ENCODE data around the gene SNAP47. TPM values are rescaled to one million over a fixed set of nuclear protein-coding genes. Genes with fewer than 3 reads are reported as not detected.

The SNAP47 gene
- total RNA-seq, 1 donor from 2014 or later, result 59.0 TPM

DNA sequence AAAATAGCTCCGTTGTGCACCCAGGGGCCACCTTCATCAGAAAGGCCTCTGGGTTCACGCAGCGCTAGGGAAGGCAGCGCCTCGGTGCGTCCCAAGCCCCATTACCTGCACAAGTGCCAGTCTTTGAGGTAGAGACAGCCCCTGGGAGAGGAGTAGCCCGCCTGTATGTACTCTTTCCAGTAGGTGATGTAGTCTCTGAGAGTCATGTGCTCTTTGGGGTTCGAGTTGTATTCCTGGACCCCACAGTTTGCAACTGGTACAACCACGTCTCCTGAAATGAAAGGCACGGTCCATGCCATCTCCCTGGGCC, 734 bp upstream of the SNAP47 start:
- H3K36me3 ChIP-seq (ENCODE audit: control insufficient read depth, insufficient read depth, low read length), result peaks cover 15% of the 10 kb centered on the region
- DNase-seq (ENCODE audit: low read depth), result no peak
- no peaks in the 10 kb centered on the region for H3K27me3 ChIP-seq (ENCODE audit: control insufficient read depth, insufficient read depth, low read length)
- FAIRE-seq, result no peak
- peak overlapping the region; percentile 67 for H3K4me3 ChIP-seq (ENCODE audit: low read depth, low read length)
- no peak for TF ChIP-seq CTCF (IDR thresholded peaks at IDR 0.05; ENCODE audit: insufficient read depth, low read length, severe bottlenecking)

GRCh38 chr1:227735539-227736285, 477 bp downstream of the SNAP47 start:
- no peak for TF ChIP-seq CTCF (IDR thresholded peaks at IDR 0.05; ENCODE audit: insufficient read depth, low read length, severe bottlenecking)
- FAIRE-seq (no peak), DNase-seq (ENCODE audit: low read depth) (no peak)
- Histone ChIP-seq H3K27me3 (ENCODE audit: control insufficient read depth, insufficient read depth, low read length) (no peaks in the 10 kb centered on the region), H3K36me3 (ENCODE audit: control insufficient read depth, insufficient read depth, low read length) (peaks cover 15% of the 10 kb centered on the region), H3K4me3 (ENCODE audit: low read depth, low read length) (peak overlapping the region; percentile 67)

DNA sequence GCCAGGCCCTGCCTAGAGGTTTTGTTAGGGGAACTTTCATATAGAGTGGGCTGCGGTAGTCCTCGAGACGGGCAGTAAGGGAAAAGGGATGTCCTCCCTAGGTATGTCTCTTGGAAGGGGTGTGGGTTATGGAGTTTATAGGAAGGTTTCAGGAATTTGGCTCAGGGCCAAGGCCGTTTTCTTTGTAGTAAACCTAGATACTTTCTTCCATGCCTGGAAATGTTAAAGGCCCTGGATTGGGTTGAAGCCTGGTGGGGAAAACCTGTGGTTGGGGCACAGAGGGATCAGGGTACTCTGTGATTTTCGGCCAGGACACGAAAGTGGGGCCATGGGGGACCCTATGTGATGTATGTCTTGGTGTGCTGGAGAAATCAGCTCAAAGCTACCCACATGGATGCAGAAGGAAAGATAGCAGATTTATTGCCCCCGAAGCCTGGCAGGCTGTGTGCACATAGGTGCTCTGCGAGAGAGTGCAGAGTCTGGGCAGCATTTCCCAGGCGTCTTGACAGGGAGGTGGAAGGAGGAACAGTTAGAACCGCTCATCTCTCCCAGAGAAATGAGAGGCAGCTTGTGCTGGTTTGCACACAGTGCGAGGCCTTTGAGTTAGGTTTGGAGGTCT, 1.7 kb downstream of the SNAP47 start:
- FAIRE-seq (peak; percentile 73), DNase-seq (ENCODE audit: low read depth) (no peak)
- no peak overlapping the region for H3K4me3 ChIP-seq (ENCODE audit: low read depth, low read length)
- no peak for TF ChIP-seq CTCF (IDR thresholded peaks at IDR 0.05; ENCODE audit: insufficient read depth, low read length, severe bottlenecking)
- no peaks in the 10 kb centered on the region for H3K27me3 ChIP-seq (ENCODE audit: control insufficient read depth, insufficient read depth, low read length)
- peaks cover 11% of the 10 kb centered on the region for H3K36me3 ChIP-seq (ENCODE audit: control insufficient read depth, insufficient read depth, low read length)

GRCh38 chr1:227738820-227739219, 3.6 kb downstream of the SNAP47 start:
- H3K4me3 ChIP-seq (ENCODE audit: low read depth, low read length), result no peak overlapping the region
- no peaks in the 10 kb centered on the region for H3K27me3 ChIP-seq (ENCODE audit: control insufficient read depth, insufficient read depth, low read length)
- DNase-seq (ENCODE audit: low read depth) (no peak), FAIRE-seq (no peak)
- no peak for TF ChIP-seq CTCF (IDR thresholded peaks at IDR 0.05; ENCODE audit: insufficient read depth, low read length, severe bottlenecking)
- H3K36me3 ChIP-seq (ENCODE audit: control insufficient read depth, insufficient read depth, low read length), result no peaks in the 10 kb centered on the region

DNA sequence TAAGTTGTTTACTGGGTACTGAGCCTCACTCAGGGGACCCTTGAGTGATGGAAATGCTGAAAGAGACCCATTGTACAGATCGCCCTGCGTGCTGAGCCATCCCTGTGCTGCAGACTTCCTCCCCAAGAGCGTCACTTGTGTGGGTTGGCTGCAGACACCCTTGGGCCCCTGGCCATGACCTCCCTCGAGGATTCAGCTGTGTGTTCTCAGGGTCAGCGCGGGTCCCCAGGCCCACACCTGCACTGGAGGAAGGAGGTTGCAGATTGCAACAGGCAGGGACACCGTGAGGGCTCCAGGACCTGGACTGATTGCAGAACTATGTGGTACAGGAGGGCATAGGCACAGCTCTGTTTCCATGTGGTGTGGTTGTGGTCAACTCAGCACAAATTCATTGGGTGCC, 4.4 kb downstream of the SNAP47 start:
- DNase-seq (ENCODE audit: low read depth) (no peak), FAIRE-seq (no peak)
- no peak overlapping the region for H3K4me3 ChIP-seq (ENCODE audit: low read depth, low read length)
- no peaks in the 10 kb centered on the region for H3K36me3 ChIP-seq (ENCODE audit: control insufficient read depth, insufficient read depth, low read length)
- H3K27me3 ChIP-seq (ENCODE audit: control insufficient read depth, insufficient read depth, low read length), result no peaks in the 10 kb centered on the region
- no peak for TF ChIP-seq CTCF (IDR thresholded peaks at IDR 0.05; ENCODE audit: insufficient read depth, low read length, severe bottlenecking)
